Suppressor macrophage treated with lipopolysaccharide for 1 hour (primary cell): ENCODE measurements around the gene TCF7.

Experiments
- DNase-seq, 3 donors: peaks; one replicate each; pipeline ENCODE4 v3.0.0-alpha.2; 2020 to 2022

TCF7 gene

DNA sequence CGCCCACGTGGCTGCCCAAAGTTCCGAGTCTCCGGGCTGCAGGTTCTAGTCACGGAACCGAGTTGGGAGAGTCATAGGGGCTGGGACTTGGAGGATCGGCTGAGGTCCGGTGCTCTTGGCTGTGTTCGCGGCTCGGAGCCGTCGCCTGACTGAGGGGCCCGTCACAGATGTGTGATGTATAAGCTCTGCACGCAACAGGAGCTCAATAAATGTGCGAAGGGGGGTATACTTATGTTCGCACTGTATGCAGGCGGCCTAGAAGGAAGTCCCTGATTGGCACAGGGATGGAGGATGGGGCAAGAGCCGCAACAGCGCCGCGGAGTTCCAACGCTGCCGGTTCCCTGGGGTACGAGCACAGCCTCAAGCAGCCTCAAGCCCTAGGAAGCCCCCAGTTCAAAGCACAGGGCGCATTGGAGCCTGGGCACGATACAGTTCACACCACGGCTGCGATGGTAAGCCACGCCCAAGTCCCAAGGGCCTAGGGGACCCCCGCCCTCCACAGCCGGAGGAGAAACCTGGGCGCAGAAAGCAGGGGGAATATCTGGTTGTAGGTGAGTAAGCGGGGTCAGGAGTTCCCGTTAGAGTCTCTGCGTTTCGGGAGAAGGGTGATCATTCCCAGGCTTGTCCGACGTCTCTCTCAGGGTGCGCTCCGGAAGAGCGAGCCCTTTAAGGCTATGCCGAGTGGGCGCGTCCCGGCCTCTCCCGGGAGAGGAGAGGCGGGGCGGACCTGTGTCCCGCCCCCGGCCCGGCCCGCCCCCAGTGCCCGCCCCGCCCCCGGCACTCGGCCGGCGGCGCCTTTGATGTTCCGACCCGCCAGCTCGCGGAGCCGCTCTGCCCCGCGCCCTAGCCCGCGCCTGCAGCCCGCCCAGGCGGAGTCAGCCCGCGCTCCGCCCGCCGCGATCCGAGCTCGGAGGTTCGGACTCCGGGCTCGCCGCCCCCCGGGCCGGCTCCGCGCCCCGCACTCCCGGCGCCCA, at the start of gene TCF7:
TSS of gene TCF7 (plus strand) at position 780 of the 974 bp plus-strand sequence. CDS start 226 bp downstream, outside the sequence.
- DNase-seq, result peak; percentile 84 to 94 (median 90)

DNA sequence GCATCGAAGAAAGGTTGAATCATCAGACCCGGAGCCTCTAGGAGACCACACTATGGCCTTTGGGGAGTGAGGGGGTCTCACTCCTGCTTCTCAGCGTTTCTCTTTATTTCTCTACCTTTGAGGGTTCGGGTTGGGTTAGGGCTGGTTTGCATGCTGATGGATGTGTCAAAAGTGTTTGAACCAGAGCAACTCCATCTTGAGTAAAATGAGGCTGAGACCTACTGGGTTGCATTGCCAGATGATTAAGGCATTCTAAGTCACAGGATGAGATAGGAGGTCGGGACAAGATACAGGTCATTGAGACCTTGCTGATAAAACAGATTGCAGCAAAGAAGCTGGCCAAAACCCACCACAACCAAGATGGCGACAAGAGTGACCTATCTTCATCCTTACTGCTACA, 44.9 kb upstream of the TCF7 start:
- no peak for DNase-seq

GRCh38 chr5:134070725-134071613, 43.5 kb upstream of the TCF7 start:
- DNase-seq, result peak in 2 of 3 donors; percentile 13 to 32

DNA sequence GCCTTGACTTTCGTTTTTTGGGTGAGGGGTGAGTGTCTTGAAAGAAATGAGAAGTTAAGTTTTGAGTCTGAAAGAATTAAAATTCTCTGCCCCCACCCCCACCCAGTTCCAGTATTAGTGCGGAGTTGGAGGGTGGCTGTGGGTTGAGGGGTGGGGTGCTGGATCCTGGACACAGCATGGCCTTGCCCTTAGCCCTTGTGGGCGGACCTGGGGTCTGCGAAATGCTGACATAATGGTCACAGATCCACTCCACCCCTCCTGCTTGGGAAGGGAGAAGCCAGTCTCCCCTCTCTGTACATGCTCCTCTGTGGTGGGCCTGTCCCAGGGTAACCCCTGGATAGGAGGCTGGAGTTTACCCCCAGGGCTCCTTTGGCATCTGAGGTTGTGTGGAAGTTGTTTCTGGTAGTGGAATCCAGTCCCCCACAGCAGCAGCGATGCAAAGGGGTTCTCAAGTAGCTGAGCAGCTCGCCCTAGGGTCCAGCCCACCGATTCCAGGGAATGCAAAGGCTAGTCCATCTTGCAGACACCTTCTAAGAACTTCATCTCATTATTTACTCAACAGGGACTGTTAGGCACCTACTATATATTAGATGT, 42.8 kb upstream of the TCF7 start:
- no peak for DNase-seq

- DNase-seq, result peak in 2 of 3 donors; percentile 45 to 63
Observed at GRCh38 chr5:134072471-134073210, 41.8 kb upstream of the TCF7 start.

GRCh38 chr5:134073404-134073803, 41.1 kb upstream of the TCF7 start:
- peak in 1 of 3 donors; percentile 50 for DNase-seq

- no peak for DNase-seq
Observed at GRCh38 chr5:134075102-134075501, 39.4 kb upstream of the TCF7 start.

- DNase-seq, result no peak
Observed at GRCh38 chr5:134077926-134078580, 36.4 kb upstream of the TCF7 start.

- no peak for DNase-seq
Observed at GRCh38 chr5:134079748-134080581, 34.5 kb upstream of the TCF7 start.

GRCh38 chr5:134082264-134082992, 32.1 kb upstream of the TCF7 start:
- DNase-seq, result no peak

DNA sequence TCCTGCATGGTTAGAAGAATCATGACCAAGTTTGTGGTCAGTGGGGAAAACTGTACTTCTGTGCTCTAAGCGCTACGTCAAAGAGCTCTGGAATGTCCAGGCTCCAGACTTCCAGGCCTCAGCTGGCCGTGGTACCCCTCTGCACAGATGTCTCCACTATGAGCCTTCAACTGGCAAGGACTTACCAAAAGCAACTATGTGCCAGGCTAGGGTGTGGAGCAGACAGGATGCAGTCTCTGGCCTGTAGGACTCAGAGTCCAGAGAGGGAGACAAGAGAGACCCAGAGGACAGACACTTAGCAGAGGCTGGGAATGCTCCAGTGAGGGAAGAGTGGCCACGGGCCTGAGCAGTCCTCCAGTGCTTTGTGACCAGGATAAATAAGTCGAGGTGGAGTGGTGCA, 31.0 kb upstream of the TCF7 start:
- DNase-seq, result no peak

- no peak for DNase-seq
Observed at GRCh38 chr5:134084022-134084565, 30.4 kb upstream of the TCF7 start.

DNA sequence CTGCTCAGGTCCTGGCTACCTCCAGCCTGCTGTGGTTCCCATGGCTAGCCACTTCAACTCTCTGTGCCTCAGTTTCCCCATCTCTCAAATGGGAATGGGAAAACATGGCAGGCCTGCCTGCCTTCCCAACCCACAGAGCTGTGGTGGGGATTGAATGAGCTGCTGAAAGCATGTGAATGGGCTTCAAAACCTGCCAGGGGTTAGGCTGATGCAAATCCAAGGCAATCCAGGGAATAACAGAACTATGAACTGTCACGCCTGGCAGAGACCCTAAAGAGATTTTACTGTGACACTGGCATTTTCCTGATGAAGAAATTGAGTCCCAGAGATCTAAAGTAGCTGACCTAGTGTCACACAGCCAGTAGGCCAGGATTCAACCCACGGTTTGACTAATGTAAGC, 29.9 kb upstream of the TCF7 start:
- no peak for DNase-seq

DNA sequence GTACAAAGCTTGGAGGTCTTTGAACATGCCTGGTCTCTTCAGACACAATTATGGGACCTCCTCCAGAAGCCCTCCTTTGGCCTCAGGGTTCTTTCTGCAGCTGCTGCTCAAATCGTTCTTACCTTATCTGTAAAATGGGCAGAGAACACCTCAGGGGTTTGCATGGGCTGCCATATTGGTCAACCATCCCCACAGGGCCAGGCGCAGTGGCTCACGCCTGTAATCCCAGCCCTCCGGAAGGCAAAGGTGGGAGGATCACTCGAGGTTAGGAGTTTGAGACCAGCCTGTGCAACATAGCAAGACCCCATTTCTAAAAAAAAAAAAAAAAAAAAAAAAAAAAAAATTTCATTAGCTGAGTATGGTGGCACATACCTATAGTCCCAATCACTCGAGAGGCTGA, 29.1 kb upstream of the TCF7 start:
- no peak for DNase-seq

GRCh38 chr5:134086225-134086942, 28.1 kb upstream of the TCF7 start:
- no peak for DNase-seq

GRCh38 chr5:134086943-134087305, 27.6 kb upstream of the TCF7 start:
- DNase-seq, result no peak

- no peak for DNase-seq
Observed at GRCh38 chr5:134088291-134088690, 26.2 kb upstream of the TCF7 start.

DNA sequence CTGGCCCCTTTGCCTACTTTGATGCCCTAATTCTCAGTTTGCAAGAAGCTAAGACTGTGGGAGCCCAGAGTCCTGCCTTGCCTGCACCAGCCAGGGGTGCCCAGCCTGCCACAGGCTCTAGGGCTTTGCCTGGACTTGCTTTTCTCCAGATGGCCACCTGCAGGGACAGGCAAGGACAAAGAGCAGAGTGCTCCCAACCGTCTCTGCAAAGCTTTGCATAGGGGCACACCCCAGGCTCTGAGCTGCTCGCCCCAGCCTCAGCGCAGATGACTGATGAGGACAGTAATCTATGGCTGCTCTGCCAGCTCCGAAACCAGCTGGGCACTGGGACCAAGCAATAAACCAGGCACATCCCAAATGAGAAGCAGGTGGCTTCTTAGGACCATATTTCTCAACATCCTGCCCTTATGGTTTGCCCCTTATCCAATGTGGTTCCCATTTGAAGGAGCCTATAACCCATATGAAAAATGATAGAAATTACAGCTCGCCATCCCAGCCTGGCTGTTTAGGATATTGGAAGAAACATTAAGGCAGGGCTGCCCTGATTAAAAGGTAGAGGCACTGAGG, 25.4 kb upstream of the TCF7 start:
- DNase-seq, result no peak

- no peak for DNase-seq
Observed at GRCh38 chr5:134090522-134090921, 24.0 kb upstream of the TCF7 start.
